Measurements from ENCODE around the gene ANKRD44.

DNA sequence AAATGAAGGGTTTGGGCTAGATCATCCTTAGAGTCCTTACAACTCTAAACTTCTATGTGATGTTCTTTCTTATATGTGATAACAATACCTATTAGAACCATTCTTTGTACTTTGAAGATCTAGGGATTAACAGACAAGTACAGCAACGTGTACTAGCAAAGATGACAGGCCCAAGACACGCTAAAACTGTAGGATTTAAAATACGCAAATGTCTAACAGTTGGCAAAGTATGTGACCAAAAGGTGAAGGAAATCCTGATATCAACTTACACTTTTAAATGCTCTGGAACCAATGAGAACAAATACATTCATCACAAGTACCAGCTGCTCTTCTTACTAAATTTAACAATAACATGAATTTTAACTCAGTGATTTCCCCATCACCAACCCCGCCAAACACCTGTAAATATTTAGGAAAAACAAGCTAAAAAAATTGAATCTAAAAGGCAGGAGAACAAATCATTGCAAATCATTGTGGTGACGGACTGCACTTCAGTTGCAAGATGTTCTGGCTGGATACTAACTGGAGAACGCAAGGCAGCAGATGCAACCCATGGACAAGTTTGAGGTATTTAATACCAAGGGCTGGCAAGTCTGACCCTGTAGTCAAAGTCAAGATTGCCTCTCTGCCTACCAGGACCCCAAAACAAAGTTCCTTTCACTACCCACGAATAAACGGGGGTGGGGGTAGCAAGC lies 1.4 kb downstream of the ANKRD44 start:
- TF ChIP-seq CTCF (IDR thresholded peaks at IDR 0.05; ENCODE audit: low read length) (no peak), EZH2 (IDR thresholded peaks at IDR 0.05; ENCODE audit: borderline replicate concordance, low read length) (no peak)
